K562 (cell line): ENCODE data around the gene SESN2. TPM values are rescaled to one million over a fixed set of nuclear protein-coding genes. Genes with fewer than 3 reads are reported as not detected.
A peak's percentile ranks its signal among the peaks of the same experiment; 100 is the strongest.

Experiments
- ADNP ChIP-seq: fragments of 200-800 bp; sonication (Bioruptor generic); IDR thresholded peaks from 2 replicates; pipeline ENCODE4 v1.6.1; 2016; ENCODE audit warnings: missing genetic modification characterization, missing compliant biosample characterization
- BCOR ChIP-seq: fragments of 450-650 bp; IDR thresholded peaks from 2 replicates; pipeline ENCODE4 v1.6.1; 2016
- CCNT2 ChIP-seq: IDR thresholded peaks from 2 replicates; pipeline ENCODE4 v1.6.1; 2011; ENCODE audit warnings: borderline replicate concordance, low read depth, mild to moderate bottlenecking, moderate library complexity, mixed read lengths, low read length; ENCODE audit not compliant: insufficient read length; ENCODE audit errors: extremely low read depth
- ELF1 ChIP-seq: fragments of 200-800 bp; sonication (Bioruptor generic); IDR thresholded peaks from 2 replicates; pipeline ENCODE4 v1.6.1; 2016; ENCODE audit warnings: missing genetic modification characterization, missing compliant biosample characterization
- EP300 ChIP-seq: IDR thresholded peaks from 2 replicates; pipeline ENCODE4 v1.6.1; 2012; ENCODE audit warnings: low read length, improper control_type of control experiment
- KAT2B ChIP-seq: IDR thresholded peaks from one replicate; pipeline ENCODE4 v1.6.1; 2012; ENCODE audit warnings: low read depth, mild to moderate bottlenecking, control low read depth, inconsistent platforms, low read length, moderate library complexity
- KAT7 ChIP-seq: sonication (generic); formaldehyde crosslinking; IDR thresholded peaks from 2 replicates; pipeline ENCODE4 v1.8.0; 2022; ENCODE audit warnings: missing genetic modification reagents, mild to moderate bottlenecking, borderline replicate concordance
- KLF16 ChIP-seq: IDR thresholded peaks from 2 replicates; pipeline ENCODE4 v1.6.1; 2016; ENCODE audit warnings: antibody characterized with exemption
- MYNN ChIP-seq, 2 experiments: sonication (generic); formaldehyde crosslinking in 1 of 2; IDR thresholded peaks; 2 replicates each; pipeline versions ENCODE4 v1.5.0 to v1.6.1; 2016 to 2020; ENCODE audit warnings: antibody characterized with exemption in 1 of 2, missing genetic modification reagents in 1 of 2
- NRF1 ChIP-seq, 2 experiments: fragments of 450-650 bp; IDR thresholded peaks in 1 of 2; conservative IDR thresholded peaks in 1 of 2; 2 replicates each; pipeline ENCODE4 v1.6.1; 2014; ENCODE audit warnings: mild to moderate bottlenecking in 2 of 2
- PRPF4 ChIP-seq: fragments of 200-400 bp; formaldehyde crosslinking; IDR thresholded peaks from one replicate; pipeline ENCODE4 v1.6.1; 2017; ENCODE audit warnings: low read length, low read depth, mild to moderate bottlenecking; ENCODE audit not compliant: insufficient read depth, poor library complexity, severe bottlenecking
- SMAD4 ChIP-seq: fragments of 250-450 bp; sonication (Bioruptor Pico); conservative IDR thresholded peaks from 2 replicates; pipeline ENCODE4 v1.8.0; 2021; ENCODE audit warnings: inconsistent platforms, mild to moderate bottlenecking, moderate library complexity
- TAL1 ChIP-seq: fragments of 450-650 bp; IDR thresholded peaks from 2 replicates; pipeline ENCODE4 v1.6.1; 2016; ENCODE audit warnings: mild to moderate bottlenecking
- TBL1XR1 ChIP-seq, 2 experiments: IDR thresholded peaks; 2 replicates each; pipeline ENCODE4 v1.6.1; 2012; ENCODE audit warnings: improper control_type of control experiment in 2 of 2, low read length in 2 of 2, mild to moderate bottlenecking in 1 of 2
- VEZF1 ChIP-seq: fragments of 200-800 bp; sonication (Bioruptor generic); IDR thresholded peaks from 2 replicates; pipeline ENCODE4 v1.6.1; 2017; ENCODE audit warnings: missing genetic modification characterization, missing compliant biosample characterization
- ZFP1 ChIP-seq: fragments of 450-650 bp; formaldehyde crosslinking; IDR thresholded peaks from 2 replicates; pipeline ENCODE4 v1.4.0; 2020; ENCODE audit warnings: mild to moderate bottlenecking, mixed read lengths
- ZNF318 ChIP-seq, 2 experiments: fragments of 450-650 bp; IDR thresholded peaks; 2 replicates each; pipeline ENCODE4 v1.6.1; 2016; ENCODE audit warnings: mild to moderate bottlenecking in 2 of 2, borderline replicate concordance in 1 of 2, low read depth in 1 of 2, moderate library complexity in 1 of 2
- ZNF696 ChIP-seq: fragments of 250-450 bp; sonication (Bioruptor Pico); conservative IDR thresholded peaks from 2 replicates; pipeline ENCODE4 v1.4.0; 2020; ENCODE audit warnings: mild to moderate bottlenecking, moderate library complexity
- polyA plus RNA-seq, 8 experiments: library from polyadenylated mRNA; depleted of rRNA in 4 of 8; stranded (reverse) in 5 of 8; unstranded in 3 of 8; fragments of >200 nt; fragmentation: Nextera tagmentation in 2 of 8; fragmentation: Illumina TruSeq in 1 of 8; extraction: Ambion mirVana in 2 of 8; extraction: Trizol in 1 of 8; gene quantifications; 2 replicates each; pipeline versions ENCODE4 v1.2.1 to v1.2.3, GENCODE V29; 2011 to 2014; ENCODE audit warnings: inconsistent platforms in 1 of 8, missing spikeins in 1 of 8
- total RNA-seq, 7 experiments: library from RNA; depleted of rRNA in 6 of 7; stranded (reverse); fragments of >200 nt in 6 of 7; fragmentation: Illumina TruSeq in 2 of 7; extraction: Trizol in 2 of 7; gene quantifications; 2 replicates each; pipeline versions ENCODE4 v1.2.1 to v1.2.3, GENCODE V29; 2011 to 2021; ENCODE audit warnings: low replicate concordance in 1 of 7

The SESN2 gene
- total and polyA plus RNA-seq, 9 of the 15 experiments (the other 6 are each of a cell fraction or from before 2014, with no cell fraction given): 3.7 to 71.3 (median 16.8) TPM

GRCh38 chr1:28266920-28267322 is 7.6 kb downstream of the SESN2 start (continued):
- peak in 1 of 2 experiments; percentile 48; a peak in 1 of 4 replicates for TF ChIP-seq ZNF318 (IDR thresholded peaks at IDR 0.05; ENCODE audit: borderline replicate concordance in 1 of 2, low read depth in 1 of 2)
- no peak for TF ChIP-seq PRPF4
- TF ChIP-seq TAL1: peak; percentile 58; the same call in 1 of the 2 replicates
- TF ChIP-seq ADNP: peak; percentile 52; the same call in 1 of the 2 replicates
- TF ChIP-seq TBL1XR1 (IDR thresholded peaks at IDR 0.05; ENCODE audit: low read length in 2 of 2): peak in 1 of 2 experiments; percentile 71; a peak in 3 of 4 replicates
- peak; percentile 13 to 50; a peak in 1 of 4 replicates for TF ChIP-seq NRF1 (conservative IDR thresholded peaks at IDR 0.05 in 1 of 2, IDR thresholded peaks at IDR 0.05 in 1 of 2)
- TF ChIP-seq MYNN (IDR thresholded peaks at IDR 0.05): peak; percentile 78; the same call in 1 of the 2 replicates
- no peak for TF ChIP-seq MYNN (CRISPR knock-in tag; IDR thresholded peaks at IDR 0.05)
- TF ChIP-seq BCOR: no peak
- peak; percentile 66 for TF ChIP-seq ELF1 (tag)
- TF ChIP-seq ZFP1 (CRISPR knock-in tag): no peak
- 0 out of 2 replicates have a peak, but pooled peaks have one; percentile 36 for TF ChIP-seq KAT7 (CRISPR knock-in tag)
- peak; percentile 91 for TF ChIP-seq VEZF1 (CRISPR knock-in tag)
- peak; percentile 49 for TF ChIP-seq CCNT2
- peak; percentile 86; the same call in 1 of the 2 replicates for TF ChIP-seq EP300
- 0 out of 2 replicates have a peak, but pooled peaks have one; percentile 30 for TF ChIP-seq SMAD4 (CRISPR knock-in tag)
- TF ChIP-seq KLF16: peak; percentile 63
- TF ChIP-seq KAT2B: no peak
- TF ChIP-seq ZNF696 (CRISPR knock-in tag): no peak
